SK-MEL-5 (cell line): ENCODE data around the gene ARIH1. TPM values are rescaled to one million over a fixed set of nuclear protein-coding genes. Genes with fewer than 3 reads are reported as not detected.
"Not testable (repeated sequence)": the region's sequence is repeated elsewhere in the genome, so short reads cannot be mapped to it uniquely, and the experiment has no call there.

ENCODE experiments used
- DNase-seq: peaks from one replicate; pipeline ENCODE4 v3.0.0-alpha.2; 2016; ENCODE audit warnings: low read depth, low spot score
- in situ Hi-C: cut with HindIII; loops from 2 replicates; pipeline ENCODE4 v1.10.0; 2016; ENCODE audit warnings: low sequenced_read_pairs, high pct_unique_total_duplicates, low pct_unique_long_range_greater_than_20kb
- polyA plus RNA-seq, 2 experiments: library from polyadenylated mRNA; depleted of rRNA; stranded (reverse); fragments of >200 nt; gene quantifications; 2 replicates each; pipeline ENCODE4 v1.2.3, GENCODE V29; 2015
- total RNA-seq: library from RNA; depleted of rRNA; stranded (reverse); fragments of >200 nt; shearing (Covaris generic); gene quantifications from 2 replicates; pipeline ENCODE4 v1.2.3, GENCODE V29; 2014; rRNA removed

ARIH1 gene
- total RNA-seq = 57.4 and 67.4 TPM in 2 replicates
- polyA plus RNA-seq (2015; cell fraction: cytosol; rRNA removed) = 40.4 and 40.5 TPM in 2 replicates
- 83.9 and 89.4 TPM in 2 replicates for polyA plus RNA-seq (2015; cell fraction: nucleus; rRNA removed)

DNA sequence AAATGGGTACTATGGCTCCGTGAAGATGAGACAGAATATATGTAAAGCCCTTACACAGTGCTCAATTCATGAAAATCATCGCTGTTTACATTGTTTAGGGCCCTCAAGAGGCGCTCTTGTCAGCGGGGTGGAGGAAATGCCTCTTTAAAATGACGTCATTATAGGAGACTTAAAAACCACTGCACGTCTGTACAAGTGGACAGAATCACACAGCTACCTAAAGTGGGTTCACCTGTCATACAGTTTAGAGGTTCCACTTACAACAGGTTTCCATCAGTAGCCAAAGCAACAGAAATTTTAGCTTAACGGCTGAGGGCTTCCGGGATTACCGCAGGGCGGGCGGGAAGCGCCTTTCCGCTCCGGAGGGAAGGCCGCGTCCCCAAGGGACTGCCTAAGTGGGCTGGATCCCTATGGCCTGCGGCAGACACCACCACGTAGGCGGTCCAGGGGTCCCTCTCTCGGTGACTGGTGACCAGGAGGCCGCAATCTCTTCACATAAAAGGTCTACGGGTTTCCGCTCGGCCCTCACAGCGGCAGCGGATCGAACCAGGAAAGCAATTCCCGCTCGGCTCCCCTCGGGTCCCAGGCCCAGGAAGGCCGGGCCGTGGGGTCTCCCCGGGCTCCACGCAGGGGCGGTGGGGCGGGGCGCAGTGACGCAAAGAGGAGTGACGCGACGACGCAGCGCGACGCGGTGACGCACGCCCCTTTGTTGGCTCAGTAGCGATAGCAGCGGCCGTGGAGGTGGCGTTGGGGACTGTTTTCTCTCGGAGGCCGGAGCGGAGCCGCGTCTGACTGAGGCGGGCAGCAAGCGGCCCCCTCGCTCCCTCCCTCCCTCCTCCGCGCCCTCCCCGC, at the start of gene ARIH1:
ARIH1 (plus strand) TSS at position 717 of the 852 bp plus-strand sequence. CDS start 310 bp downstream, outside the sequence.
- peak; percentile 94 for DNase-seq
- in situ Hi-C loops = no loop called here

DNA sequence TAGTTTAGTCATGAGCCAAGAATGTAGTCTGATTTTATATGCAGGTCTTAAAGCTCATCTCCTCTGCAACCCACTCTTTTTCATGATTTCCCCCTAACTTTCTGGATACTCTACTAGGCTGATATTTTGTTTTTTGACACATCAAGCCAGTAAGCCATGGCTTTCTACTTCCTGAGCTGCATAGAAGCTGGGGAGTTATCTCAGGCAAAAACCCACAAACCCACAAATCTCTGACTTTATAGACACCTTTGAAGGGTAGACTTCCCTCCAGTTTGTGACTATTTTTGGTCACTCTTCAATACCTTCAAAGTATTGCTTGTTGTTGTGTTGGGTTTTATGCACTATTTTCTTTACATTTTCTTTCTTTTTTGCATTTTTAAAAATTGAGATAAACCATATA, 47.4 kb upstream of the ARIH1 start:
- in situ Hi-C loops = no loop called here
- no peak for DNase-seq

DNA sequence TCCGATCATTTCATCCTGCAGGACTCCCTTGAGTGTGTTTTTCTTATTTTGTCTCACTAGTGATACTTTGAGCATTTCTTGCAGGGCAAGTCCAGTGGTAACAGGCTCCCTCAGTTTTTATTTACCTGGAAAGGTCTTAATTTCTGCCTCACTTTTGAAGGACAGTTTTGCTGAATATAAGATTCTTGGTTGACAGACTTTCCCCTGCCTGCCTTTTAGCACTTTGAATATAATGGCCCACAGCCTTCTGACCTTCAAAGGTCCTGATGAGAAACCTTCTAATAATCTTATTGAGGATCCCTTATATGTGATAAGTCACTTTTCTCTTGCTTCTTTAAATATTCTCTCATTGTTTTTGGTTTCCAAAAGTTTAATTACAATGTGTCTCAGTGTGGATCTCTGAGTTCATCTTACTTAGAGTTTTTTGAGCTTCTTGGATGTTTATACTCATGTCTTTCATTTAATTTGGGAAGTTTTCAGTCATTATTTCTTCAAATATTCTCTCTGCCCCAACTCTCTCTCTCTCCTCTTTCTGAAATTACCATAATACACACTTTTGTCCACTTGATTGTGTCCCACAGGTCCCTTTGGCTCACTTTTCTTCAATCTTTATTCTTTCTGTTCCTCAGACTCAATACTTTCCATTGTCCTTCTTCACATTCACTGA, 36.3 kb upstream of the ARIH1 start:
- DNase-seq = no peak
- in situ Hi-C loops = no loop called here

- in situ Hi-C loops = not testable (repeated sequence)
Observed at GRCh38 chr15:72442848-72443247, 31.3 kb upstream of the ARIH1 start.

DNA sequence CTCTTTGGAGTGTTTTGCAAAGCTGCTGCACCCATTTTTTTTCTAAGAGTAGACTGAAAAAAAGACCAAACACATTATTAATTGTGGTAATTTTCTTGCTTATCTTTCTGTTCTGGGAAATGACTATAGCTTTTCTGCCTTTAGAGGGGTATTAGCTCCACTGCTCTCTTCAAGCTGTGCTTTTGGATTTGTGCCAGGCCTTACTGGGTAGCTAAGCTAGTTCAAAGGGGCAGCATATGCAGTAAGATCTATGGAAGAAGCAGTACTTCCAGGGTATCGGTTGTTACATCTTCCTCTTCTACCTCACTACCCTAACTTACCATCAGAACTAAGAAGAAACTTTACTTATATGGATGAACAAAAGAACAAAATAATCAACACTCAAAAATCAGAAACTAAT, 28.7 kb upstream of the ARIH1 start:
- no peak for DNase-seq
- in situ Hi-C loops = no loop called here

More at GRCh38 chr15:72442848-72443247, 31.3 kb upstream of the ARIH1 start:
- DNase-seq = not testable (repeated sequence)

DNA sequence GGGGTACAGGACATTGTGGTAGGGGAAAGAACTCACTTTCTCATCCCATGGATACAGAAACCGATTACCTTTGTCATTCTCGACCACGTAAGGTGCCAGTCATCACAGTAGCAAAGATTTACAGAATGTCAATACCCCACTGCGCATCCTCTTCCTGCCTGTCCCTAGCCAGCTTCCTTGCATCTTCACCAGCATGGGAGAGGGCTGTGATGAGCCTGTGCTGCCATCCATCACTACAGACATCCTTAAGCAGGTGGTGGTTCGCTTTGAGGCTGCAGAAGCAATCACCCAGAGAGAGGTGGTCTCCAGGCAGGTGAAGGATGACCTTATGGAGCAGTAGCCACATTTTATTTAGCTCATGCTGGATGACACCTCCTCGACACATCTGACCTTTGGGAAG, 23.3 kb upstream of the ARIH1 start:
- no peak for DNase-seq
- in situ Hi-C loops = no loop called here

DNA sequence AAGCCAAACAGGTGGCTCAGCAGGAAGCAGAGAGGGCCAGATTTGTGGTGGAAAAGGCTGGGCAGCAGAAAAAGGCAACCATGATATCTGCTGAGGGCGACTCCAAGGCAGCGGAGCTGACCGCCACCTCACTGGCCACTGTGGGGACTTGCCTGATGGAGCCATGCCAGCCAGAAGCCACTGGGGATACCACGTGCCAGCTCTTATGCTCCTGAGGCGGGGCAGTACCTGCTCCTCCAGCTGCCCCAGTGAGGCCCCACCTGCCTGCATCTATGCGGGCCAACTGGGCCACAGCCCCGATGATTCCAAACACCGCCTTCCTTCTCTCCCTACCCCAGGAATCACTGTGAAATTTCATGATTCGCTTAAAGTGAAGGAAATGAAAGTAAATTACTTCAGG, 22.9 kb upstream of the ARIH1 start:
- in situ Hi-C loops = no loop called here
- DNase-seq = no peak

GRCh38 chr15:72456684-72457083, 17.4 kb upstream of the ARIH1 start:
- no peak for DNase-seq
- in situ Hi-C loops = no loop called here

GRCh38 chr15:72460402-72460801, 13.7 kb upstream of the ARIH1 start:
- in situ Hi-C loops = no loop called here
- no peak for DNase-seq

DNA sequence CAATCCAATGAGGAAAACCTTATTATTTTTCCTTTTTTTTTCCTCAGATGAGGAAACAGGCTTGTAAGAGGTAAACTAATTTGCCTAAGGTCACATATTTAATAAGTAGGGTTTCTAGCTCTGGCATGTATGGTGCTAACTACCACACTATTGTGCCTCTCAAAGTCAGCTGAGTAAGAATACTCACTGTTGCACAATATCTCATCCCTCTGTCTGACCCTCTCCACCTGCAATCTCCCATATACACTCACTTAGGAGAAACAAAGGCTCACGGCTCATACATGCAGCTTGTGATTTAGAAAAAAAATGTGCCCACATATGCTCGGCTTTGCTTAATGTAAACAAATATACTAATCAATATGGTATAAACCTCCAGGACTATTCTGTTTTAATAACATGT, 10.4 kb upstream of the ARIH1 start:
- in situ Hi-C loops = no loop called here
- no peak for DNase-seq

DNA sequence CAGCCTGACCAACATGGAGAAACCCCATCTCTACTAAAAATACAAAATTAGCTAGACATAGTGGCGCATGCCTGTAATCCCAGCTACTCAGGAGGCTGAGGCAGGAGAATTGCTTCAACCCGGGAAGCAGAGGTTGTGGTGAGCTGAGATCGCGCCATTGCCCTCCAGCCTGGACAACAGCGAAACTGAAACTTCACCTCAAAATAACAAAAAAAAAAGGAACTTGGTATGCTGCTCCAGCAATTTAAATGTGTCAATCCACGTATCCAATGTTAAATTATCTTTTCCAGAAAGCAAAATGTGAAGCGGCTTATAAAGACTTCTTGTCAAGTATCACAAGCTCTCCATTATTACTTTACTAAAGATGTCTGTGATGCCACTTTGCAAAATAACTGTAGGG, 9.9 kb upstream of the ARIH1 start:
- in situ Hi-C loops = no loop called here
- DNase-seq = no peak

DNA sequence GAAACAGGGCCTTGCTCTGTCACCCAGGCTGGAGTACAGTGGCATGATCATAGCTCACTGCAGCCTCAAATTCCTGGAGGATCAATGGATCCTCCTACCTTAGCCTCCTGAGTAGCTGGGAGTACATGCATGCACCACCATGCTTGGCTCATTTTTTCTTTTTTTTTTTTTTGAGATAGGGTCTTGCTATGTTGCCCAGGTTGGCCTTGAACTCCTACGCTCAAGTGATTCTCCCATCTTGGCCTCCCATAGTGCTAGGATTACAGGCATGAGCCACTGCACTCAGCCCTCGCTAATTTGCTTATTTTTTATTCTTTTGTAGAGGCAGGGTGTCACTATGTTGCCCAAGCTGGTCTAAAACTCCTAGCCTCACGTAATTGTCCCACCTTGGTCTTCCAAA, 6.0 kb upstream of the ARIH1 start:
- in situ Hi-C loops = no loop called here
- DNase-seq = no peak

DNA sequence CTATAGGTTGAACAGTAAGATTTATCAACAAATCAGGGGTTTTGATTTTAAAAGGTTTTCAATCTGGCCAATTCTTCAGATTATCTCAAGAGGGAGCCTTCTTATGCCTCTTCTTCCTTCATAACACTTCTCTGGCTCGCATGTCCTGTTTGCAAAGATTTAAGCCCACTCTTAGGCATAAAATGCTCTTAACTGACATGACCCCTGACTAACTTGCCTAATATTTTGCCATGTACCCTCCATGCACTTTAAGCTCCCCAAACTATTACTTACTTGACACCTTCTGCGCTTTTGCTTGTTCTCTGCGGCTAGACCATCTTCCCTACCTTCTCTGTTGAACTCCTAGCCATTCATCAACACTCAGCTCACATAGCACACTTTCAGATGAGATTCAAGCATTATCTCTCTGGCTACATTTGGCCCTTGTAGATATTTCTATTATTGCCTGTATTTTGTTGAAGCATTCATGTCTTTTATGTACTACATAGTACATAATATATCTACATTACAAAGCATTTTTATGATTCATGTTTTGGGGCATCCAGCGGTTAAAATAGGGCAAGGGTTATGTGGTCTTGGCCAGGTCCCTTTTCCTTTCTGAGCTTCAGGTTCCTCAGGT, 1.0 kb upstream of the ARIH1 start:
- DNase-seq = peak; percentile 26
- in situ Hi-C loops = no loop called here

GRCh38 chr15:72474466-72474911, 359 bp downstream of the ARIH1 start:
- DNase-seq = no peak
- in situ Hi-C loops = no loop called here

- peak; percentile 67 for DNase-seq
- in situ Hi-C loops = no loop called here
Observed at GRCh38 chr15:72474912-72475628, 940 bp downstream of the ARIH1 start.

- no peak for DNase-seq
- in situ Hi-C loops = no loop called here
Observed at GRCh38 chr15:72475674-72476073, 1.5 kb downstream of the ARIH1 start.

- in situ Hi-C loops, DNase-seq: not testable (repeated sequence)
Observed at GRCh38 chr15:72476330-72476729, 2.2 kb downstream of the ARIH1 start.
